Effector memory CD8-positive, alpha-beta T cell (primary cell): ENCODE data around the gene HOXA5.
A peak's percentile ranks its signal among the peaks of the same experiment; 100 is the strongest.

Experiments
- ATAC-seq: fragments of 150-1000 bp; cut with Tn5 transposase; replicated peaks from 2 replicates; pipeline ENCODE4 v1.10.0; 2021; ENCODE audit warnings: mild to moderate bottlenecking, moderate library complexity
- DNase-seq, 3 experiments: peaks; one replicate each; pipeline ENCODE4 v3.0.0; 2021
- H3K27ac Mint-ChIP-seq, 2 donors: one replicate each; pipeline ENCODE4 v1.8.0; 2022; ENCODE audit warnings: mild to moderate bottlenecking in 2 of 2, mixed read lengths in 2 of 2, moderate library complexity in 2 of 2
- H3K27me3 Mint-ChIP-seq, 2 donors: one replicate each; pipeline ENCODE4 v1.8.0; 2022; ENCODE audit warnings: mixed read lengths in 2 of 2
- H3K36me3 Mint-ChIP-seq: one replicate; pipeline ENCODE4 v1.8.0; 2022; ENCODE audit warnings: mild to moderate bottlenecking, moderate library complexity, mixed read lengths; ENCODE audit not compliant: insufficient read depth
- H3K4me1 Mint-ChIP-seq, 2 donors: one replicate each; pipeline ENCODE4 v1.8.0; 2022; ENCODE audit warnings: low read depth in 2 of 2, mixed read lengths in 2 of 2
- H3K4me3 Mint-ChIP-seq, 2 donors: one replicate each; pipeline ENCODE4 v1.8.0; 2022; ENCODE audit warnings: mild to moderate bottlenecking in 2 of 2, mixed read lengths in 2 of 2, moderate library complexity in 2 of 2
- H3K9me3 Mint-ChIP-seq, 2 donors: one replicate each; pipeline ENCODE4 v1.8.0; 2022; ENCODE audit warnings: mixed read lengths in 2 of 2

HOXA5 gene

DNA sequence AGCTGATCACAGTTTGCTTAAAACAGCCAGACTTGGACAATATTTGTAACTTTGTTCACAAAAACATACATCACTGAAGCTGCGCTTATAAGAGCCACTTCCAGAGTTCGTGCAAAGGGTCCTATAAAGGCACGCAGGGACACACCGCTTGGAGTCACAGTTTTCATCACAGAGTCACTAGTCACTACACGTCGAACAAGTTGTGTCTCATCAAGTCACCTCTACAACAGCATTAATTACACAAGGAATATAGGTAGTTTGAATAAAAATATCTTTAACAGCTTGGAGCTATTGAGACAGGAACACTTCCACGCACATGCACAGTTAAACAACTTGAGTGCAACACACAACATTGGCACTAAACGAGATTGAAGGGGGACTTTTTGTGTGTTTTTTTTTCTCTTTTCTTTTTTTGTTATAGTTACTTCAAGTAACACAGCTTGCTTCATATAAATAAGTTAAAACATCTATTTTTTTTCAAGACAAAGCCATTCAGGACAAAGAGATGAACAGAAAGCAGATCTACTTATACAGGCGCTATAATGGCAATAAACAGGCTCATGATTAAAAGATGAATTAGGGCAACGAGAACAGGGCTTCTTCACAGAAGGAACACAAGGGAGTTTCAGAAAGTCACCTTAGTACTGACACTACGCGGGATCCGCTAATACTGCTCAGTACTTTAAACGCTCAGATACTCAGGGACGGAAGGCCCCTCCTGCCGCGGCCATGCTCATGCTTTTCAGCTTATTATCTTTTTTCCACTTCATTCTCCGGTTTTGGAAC, 2.2 kb downstream of the HOXA5 start:
- H3K36me3 Mint-ChIP-seq: no peaks in the 10 kb centered on the region
- no peak overlapping the region for H3K27ac Mint-ChIP-seq
- H3K4me3 Mint-ChIP-seq: no peak overlapping the region
- ATAC-seq (no peak), DNase-seq (no peak)
- no peaks in the 10 kb centered on the region for H3K9me3 Mint-ChIP-seq
- no peaks in the 10 kb centered on the region for H3K4me1 Mint-ChIP-seq
- peaks cover 50 to 66% of the 10 kb centered on the region in 2 donors for H3K27me3 Mint-ChIP-seq

GRCh38 chr7:27140126-27140857, 3.2 kb downstream of the HOXA5 start:
- no peak for DNase-seq
- no peak for ATAC-seq
- Mint-ChIP-seq H3K4me3 (no peak overlapping the region), H3K27me3 (peaks cover 51 to 66% of the 10 kb centered on the region in 2 donors), H3K4me1 (no peaks in the 10 kb centered on the region), H3K9me3 (no peaks in the 10 kb centered on the region), H3K27ac (no peak overlapping the region), H3K36me3 (no peaks in the 10 kb centered on the region)

GRCh38 chr7:27139334-27140125, 4.0 kb downstream of the HOXA5 start:
- Mint-ChIP-seq H3K4me3 (no peak overlapping the region), H3K27me3 (peaks cover 53 to 66% of the 10 kb centered on the region in 2 donors), H3K36me3 (no peaks in the 10 kb centered on the region), H3K9me3 (no peaks in the 10 kb centered on the region), H3K27ac (no peak overlapping the region), H3K4me1 (no peaks in the 10 kb centered on the region)
- ATAC-seq: no peak
- DNase-seq: no peak

GRCh38 chr7:27138985-27139333, 4.5 kb downstream of the HOXA5 start:
- ATAC-seq: no peak
- Mint-ChIP-seq H3K36me3 (no peaks in the 10 kb centered on the region), H3K27me3 (peaks cover 59 to 72% of the 10 kb centered on the region in 2 donors)

GRCh38 chr7:27138472-27138871, 5.0 kb downstream of the HOXA5 start:
- no peak overlapping the region for H3K27ac Mint-ChIP-seq
- DNase-seq (no peak), ATAC-seq (no peak)
- H3K36me3 Mint-ChIP-seq: no peaks in the 10 kb centered on the region
- peaks cover 64 to 77% of the 10 kb centered on the region in 2 donors for H3K27me3 Mint-ChIP-seq
- H3K9me3 Mint-ChIP-seq: no peaks in the 10 kb centered on the region
- H3K4me1 Mint-ChIP-seq: no peaks in the 10 kb centered on the region
- no peak overlapping the region for H3K4me3 Mint-ChIP-seq

More at GRCh38 chr7:27138985-27139333, 4.5 kb downstream of the HOXA5 start:
- no peak overlapping the region for H3K4me3 Mint-ChIP-seq
- no peaks in the 10 kb centered on the region for H3K9me3 Mint-ChIP-seq
- H3K27ac Mint-ChIP-seq: no peak overlapping the region
- H3K4me1 Mint-ChIP-seq: no peaks in the 10 kb centered on the region
- no peak for DNase-seq

DNA sequence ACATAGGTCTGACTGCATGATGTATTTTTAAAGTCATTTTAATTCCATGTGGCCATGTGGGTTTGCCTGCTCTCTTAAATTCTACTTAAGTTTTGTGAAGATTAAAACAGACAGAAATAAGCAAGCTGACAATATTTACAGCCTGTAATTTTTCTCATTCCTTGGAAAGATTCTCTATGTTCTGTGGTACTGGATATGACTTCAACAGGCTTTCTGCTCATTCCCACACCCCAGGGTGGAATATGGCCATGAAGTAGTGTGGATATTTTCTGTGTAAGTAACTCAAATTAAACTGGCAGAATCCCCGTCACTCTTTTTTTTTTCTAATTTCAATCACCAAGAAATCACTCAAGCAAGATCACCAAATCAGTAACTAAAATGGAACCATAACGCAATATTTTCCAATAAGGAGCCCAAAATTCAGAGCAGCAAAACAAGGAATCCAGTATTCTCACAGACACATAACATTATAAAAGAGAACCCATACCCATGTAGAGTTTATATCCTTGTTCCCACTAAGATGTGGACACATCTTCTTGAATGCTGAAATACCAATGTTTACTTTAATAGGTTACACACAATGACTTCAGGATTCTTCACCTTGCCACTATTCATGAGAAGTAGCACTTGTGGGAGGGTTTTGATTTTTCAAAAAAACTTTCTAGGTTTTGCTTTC, 5.7 kb downstream of the HOXA5 start:
- no peak overlapping the region for H3K4me3 Mint-ChIP-seq
- no peak for ATAC-seq
- H3K9me3 Mint-ChIP-seq: no peaks in the 10 kb centered on the region
- no peaks in the 10 kb centered on the region for H3K4me1 Mint-ChIP-seq
- H3K27ac Mint-ChIP-seq: no peak overlapping the region
- no peak for DNase-seq
- peaks cover 69 to 80% of the 10 kb centered on the region in 2 donors for H3K27me3 Mint-ChIP-seq
- H3K36me3 Mint-ChIP-seq: no peaks in the 10 kb centered on the region

DNA sequence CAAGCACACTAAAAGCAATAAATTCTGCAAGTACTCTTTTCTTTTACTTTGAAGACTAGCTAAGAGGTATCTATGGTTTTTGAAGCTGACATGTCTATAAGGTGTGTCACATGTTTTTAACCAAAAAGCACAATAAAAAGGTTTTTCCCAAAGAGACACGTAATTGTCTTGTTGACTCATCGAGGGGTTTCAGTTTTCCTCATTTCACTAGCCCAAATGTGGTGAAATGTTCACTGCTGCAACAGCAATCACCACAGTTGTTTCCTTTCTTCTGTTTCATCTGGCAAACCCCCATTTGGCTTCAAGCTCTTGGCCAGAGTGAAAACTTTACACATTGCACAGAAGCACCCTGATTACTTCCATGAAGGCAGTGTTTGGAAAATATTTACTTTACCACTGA, 9.1 kb downstream of the HOXA5 start:
- no peaks in the 10 kb centered on the region for H3K9me3 Mint-ChIP-seq
- peaks cover 6% of the 10 kb centered on the region for H3K36me3 Mint-ChIP-seq
- H3K27me3 Mint-ChIP-seq: peaks cover 64 to 66% of the 10 kb centered on the region in 2 donors
- H3K4me3 Mint-ChIP-seq: no peak overlapping the region
- DNase-seq (no peak), ATAC-seq (no peak)
- H3K4me1 Mint-ChIP-seq: no peaks in the 10 kb centered on the region
- H3K27ac Mint-ChIP-seq: no peak overlapping the region

DNA sequence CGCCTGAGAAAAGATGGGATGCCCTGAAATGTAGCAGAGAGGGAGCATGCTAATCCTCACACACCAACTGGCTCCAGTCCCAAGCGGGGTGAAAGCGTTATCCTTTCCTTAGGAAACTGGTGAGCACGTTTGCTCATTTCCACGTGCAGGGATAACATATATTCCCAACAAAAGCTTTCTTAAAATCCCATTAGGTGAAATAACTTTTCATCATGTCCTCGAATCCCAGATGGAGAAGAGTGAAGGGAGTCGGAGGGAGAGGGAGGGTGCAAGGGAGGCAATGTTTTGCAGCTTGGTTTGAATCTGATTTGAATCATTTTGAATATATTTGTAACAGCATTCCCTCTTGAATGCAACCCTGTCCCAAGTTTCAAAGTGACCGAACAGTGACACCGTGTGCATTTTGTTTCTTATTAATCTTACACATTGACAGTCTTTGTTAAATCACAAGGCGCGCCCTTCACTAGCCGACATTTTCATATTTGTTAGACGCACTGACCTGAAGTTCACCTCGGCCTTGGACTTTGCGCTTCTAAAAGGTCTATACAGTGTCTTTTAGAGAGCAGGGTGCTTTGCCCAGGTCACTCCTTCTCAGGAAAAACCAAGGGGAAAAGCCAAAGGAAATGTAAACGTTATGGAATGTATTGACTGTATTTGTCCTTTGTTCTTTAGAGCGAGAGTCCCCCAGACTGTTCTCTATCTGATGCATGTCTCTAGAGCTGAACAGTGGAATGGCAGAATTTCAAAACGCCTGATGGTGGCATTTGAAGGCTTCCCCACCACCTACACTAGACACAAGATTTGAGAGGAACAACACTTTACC, 9.9 kb downstream of the HOXA5 start:
- Mint-ChIP-seq H3K4me3 (no peak overlapping the region), H3K27me3 (peaks cover 67 to 70% of the 10 kb centered on the region in 2 donors), H3K27ac (no peak overlapping the region), H3K36me3 (peaks cover 6% of the 10 kb centered on the region), H3K4me1 (no peaks in the 10 kb centered on the region), H3K9me3 (no peaks in the 10 kb centered on the region)
- no peak for DNase-seq
- ATAC-seq: no peak

DNA sequence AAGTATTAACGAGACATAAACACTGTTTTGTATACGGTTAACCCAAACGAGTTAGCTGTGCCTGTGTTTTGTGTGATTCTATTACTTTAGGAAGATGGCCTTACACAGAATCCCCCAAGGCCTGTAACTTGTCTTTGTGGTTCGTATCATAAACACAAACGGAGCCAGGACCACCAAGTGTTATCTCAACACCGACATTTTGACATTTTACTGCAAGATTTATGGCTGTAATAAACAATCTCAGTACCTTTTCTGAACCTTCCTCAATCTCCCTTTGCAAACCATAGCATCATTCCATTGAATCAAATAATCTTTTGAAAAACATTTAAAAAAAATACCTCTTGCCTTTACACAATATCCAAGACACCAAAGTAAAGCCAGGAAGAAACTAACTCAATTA, 10.5 kb downstream of the HOXA5 start:
- DNase-seq: no peak
- peaks cover 65 to 68% of the 10 kb centered on the region in 2 donors for H3K27me3 Mint-ChIP-seq
- no peaks in the 10 kb centered on the region for H3K4me1 Mint-ChIP-seq
- ATAC-seq: no peak
- peaks cover 6% of the 10 kb centered on the region for H3K36me3 Mint-ChIP-seq
- H3K9me3 Mint-ChIP-seq: no peaks in the 10 kb centered on the region
- H3K27ac Mint-ChIP-seq: no peak overlapping the region
- no peak overlapping the region for H3K4me3 Mint-ChIP-seq

- no peak for DNase-seq
- ATAC-seq: no peak
- H3K36me3 Mint-ChIP-seq: peaks cover 6% of the 10 kb centered on the region
- peaks cover 65 to 68% of the 10 kb centered on the region in 2 donors for H3K27me3 Mint-ChIP-seq
- peak overlapping the region in 1 of 2 donors; percentile 25 for H3K4me3 Mint-ChIP-seq
- H3K9me3 Mint-ChIP-seq: no peaks in the 10 kb centered on the region
- no peaks in the 10 kb centered on the region for H3K4me1 Mint-ChIP-seq
- H3K27ac Mint-ChIP-seq: no peak overlapping the region
Measured at GRCh38 chr7:27132214-27132613, 11.3 kb downstream of the HOXA5 start.

GRCh38 chr7:27131390-27131819, 12.1 kb downstream of the HOXA5 start:
- peak overlapping the region; percentile 59 to 65 for H3K4me3 Mint-ChIP-seq
- DNase-seq: no peak
- peak overlapping the region in 1 of 2 donors; percentile 6 for H3K27ac Mint-ChIP-seq
- H3K4me1 Mint-ChIP-seq: no peaks in the 10 kb centered on the region
- H3K27me3 Mint-ChIP-seq: peaks cover 65 to 70% of the 10 kb centered on the region in 2 donors
- no peaks in the 10 kb centered on the region for H3K9me3 Mint-ChIP-seq
- ATAC-seq: no peak
- H3K36me3 Mint-ChIP-seq: peaks cover 6% of the 10 kb centered on the region

- Mint-ChIP-seq H3K9me3 (no peaks in the 10 kb centered on the region), H3K36me3 (peaks cover 6% of the 10 kb centered on the region), H3K27ac (peak within 1 kb of the TSS in 1 of 2 donors; percentile 6), H3K4me1 (no peaks in the 10 kb centered on the region), H3K4me3 (peak within 1 kb of the TSS; percentile 61 to 65), H3K27me3 (peaks cover 65 to 70% of the 10 kb centered on the region in 2 donors)
- peak; percentile 65 to 76 (median 74) for DNase-seq
- ATAC-seq: peak; percentile 93
Measured at GRCh38 chr7:27130540-27131389, 12.7 kb downstream of the HOXA5 start, which contains the start of gene HOXA4. Gene HOXA4 (minus strand): TSS chr7:27130757. CDS start chr7:27130733, 24 bp downstream.
